Stimulated activated CD8-positive, alpha-beta memory T cell treated with anti-CD3 and anti-CD28 coated beads, Interleukin-2, amount 100 ng/mL, for 1 hour (primary cell): ENCODE results near the gene GPC1.
"Not testable (repeated sequence)": the region's sequence is repeated elsewhere in the genome, so short reads cannot be mapped to it uniquely, and the experiment has no call there.

Experiments used
- DNase-seq, 2 donors: peaks; one replicate each; pipeline ENCODE4 v3.0.0-alpha.2; 2020; ENCODE audit warnings: low read depth in 2 of 2

The GPC1 gene

DNA sequence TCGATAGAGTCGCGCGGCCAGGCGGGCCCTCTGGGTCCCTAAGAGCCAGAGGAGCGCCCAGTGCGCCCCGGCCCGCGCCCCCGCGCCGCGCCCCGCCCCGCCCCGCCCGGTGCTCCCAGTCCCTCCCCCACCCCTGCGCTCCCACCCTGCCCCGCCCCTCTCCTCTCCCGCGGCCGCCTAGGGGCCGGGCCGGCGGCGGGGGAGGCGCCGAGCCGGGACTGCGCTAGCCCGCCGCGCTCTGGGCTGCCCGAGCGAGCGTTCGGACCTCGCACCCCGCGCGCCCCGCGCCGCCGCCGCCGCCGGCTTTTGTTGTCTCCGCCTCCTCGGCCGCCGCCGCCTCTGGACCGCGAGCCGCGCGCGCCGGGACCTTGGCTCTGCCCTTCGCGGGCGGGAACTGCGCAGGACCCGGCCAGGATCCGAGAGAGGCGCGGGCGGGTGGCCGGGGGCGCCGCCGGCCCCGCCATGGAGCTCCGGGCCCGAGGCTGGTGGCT is at the start of gene GPC1:
TSS of gene GPC1 (plus strand) at position 207 of the 491 bp plus-strand sequence. CDS start at position 463, 256 bp downstream.
- DNase-seq = peak; percentile 14 to 45

- DNase-seq = no peak
Observed at GRCh38 chr2:240386326-240386725, 49.1 kb upstream of the GPC1 start.

DNA sequence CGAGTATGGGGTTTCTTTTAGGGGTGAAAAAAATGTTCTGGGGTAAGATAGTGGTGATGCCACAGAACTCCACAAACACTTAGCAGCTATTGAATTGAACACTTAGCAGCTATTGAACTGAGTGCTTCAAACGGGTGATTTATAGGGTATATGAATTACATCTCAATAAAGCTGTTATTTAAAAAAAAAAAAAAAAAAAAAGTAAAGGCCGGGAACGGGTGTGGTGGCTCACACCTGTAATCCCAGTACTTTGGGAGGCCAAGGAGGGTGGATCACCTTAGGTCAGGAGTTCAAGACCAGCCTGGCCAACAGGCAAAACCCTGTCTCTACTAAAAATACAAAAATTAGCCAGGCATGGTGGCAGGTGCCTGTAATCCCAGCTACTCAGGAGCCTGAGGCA is 48.7 kb upstream of the GPC1 start:
- not testable (repeated sequence) for DNase-seq

GRCh38 chr2:240387325-240387668 is 48.2 kb upstream of the GPC1 start:
- no peak for DNase-seq

- DNase-seq = no peak
Observed at GRCh38 chr2:240387669-240388358, 47.6 kb upstream of the GPC1 start.

- DNase-seq = no peak
Observed at GRCh38 chr2:240388471-240389301, 46.8 kb upstream of the GPC1 start.

GRCh38 chr2:240389302-240389805 is 46.1 kb upstream of the GPC1 start:
- no peak for DNase-seq

GRCh38 chr2:240390091-240391073 is 45.1 kb upstream of the GPC1 start:
- DNase-seq = no peak

DNA sequence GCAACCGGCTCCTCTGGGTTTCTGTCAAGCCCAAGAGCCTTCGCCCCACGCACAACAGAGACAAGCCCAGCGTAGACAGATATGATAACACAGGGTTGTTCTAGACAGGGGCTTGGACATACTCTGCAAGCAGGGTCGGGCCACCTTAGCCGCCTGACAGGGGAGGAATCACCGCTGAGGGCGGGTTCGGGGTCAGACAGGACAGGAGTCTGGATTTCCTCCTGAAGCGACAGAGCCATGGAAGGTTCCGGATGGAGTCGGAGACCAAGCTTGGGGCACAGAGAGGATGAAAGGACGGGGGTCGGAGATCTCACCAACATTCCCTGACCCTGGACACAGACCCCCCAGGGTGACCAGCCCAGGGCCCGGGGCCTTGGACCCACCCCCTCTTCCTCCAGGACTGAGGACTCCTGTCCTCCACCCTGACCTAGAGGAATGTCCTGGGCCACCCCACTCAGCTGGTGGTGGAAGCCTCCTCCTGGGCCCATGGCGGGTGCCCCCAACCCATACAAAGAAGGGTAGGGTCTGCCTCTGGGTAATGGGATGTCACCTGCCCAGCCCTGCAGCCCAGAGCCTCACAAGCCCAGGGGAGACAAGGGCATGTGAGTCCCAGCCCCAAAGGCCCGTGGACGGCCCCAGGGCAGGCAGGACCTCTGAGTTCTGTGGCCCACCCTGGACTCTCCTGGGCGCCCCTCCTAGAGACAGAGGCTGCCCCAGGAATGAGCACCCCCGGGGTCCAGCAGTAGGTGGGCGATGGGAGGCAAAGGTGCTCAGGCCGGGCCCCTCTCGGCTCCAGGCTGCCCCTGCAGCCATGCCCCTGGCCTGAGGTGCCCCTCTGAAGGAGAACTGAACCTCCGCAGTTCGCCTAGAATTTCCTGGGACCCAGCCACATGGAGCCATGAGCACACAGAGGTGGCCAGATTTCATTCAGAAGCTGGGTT is 44.1 kb upstream of the GPC1 start:
- no peak for DNase-seq

GRCh38 chr2:240392084-240392947 is 43.1 kb upstream of the GPC1 start:
- no peak for DNase-seq

GRCh38 chr2:240392948-240393830 is 42.3 kb upstream of the GPC1 start:
- no peak for DNase-seq

GRCh38 chr2:240393831-240394410 is 41.5 kb upstream of the GPC1 start:
- no peak for DNase-seq

- no peak for DNase-seq
Observed at GRCh38 chr2:240394549-240394948, 40.9 kb upstream of the GPC1 start.

DNA sequence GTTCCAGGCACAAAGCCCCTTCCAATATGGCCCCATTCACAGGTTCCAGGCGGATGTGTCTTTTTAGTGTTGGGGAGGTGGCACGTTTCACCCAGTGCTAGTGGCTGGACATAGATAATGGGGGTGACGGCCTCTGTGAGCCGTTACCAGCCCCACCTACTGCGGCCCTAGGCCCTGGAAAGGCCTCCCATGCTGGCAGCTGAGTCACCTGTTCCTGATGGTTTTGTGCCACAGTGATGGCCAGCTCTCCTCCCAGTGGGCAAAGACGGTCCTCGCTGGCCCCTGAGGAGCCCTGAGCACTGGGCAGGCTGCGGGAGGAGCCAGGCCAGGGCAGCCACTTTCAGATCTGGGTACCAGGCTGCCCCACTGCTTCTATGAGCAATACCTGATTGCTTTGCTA is 40.0 kb upstream of the GPC1 start:
- DNase-seq = no peak

- no peak for DNase-seq
Observed at GRCh38 chr2:240395896-240396622, 39.4 kb upstream of the GPC1 start.

- DNase-seq = no peak
Observed at GRCh38 chr2:240396623-240397541, 38.6 kb upstream of the GPC1 start.
